ENCODE results near the gene PGAM1. TPM values are rescaled to one million over a fixed set of nuclear protein-coding genes. Genes with fewer than 3 reads are reported as not detected.
"Not testable (repeated sequence)": the region's sequence is repeated elsewhere in the genome, so short reads cannot be mapped to it uniquely, and the experiment has no call there.

PGAM1 gene
- total RNA-seq = 334 and 374 TPM in 2 replicates

- peak; percentile 83 for DNase-seq (ENCODE audit: low read depth, low spot score)
Measured at GRCh38 chr10:97425964-97426775, at the start of gene PGAM1. PGAM1 (plus strand) TSS chr10:97426191; CDS start chr10:97426308, 117 bp downstream.

DNA sequence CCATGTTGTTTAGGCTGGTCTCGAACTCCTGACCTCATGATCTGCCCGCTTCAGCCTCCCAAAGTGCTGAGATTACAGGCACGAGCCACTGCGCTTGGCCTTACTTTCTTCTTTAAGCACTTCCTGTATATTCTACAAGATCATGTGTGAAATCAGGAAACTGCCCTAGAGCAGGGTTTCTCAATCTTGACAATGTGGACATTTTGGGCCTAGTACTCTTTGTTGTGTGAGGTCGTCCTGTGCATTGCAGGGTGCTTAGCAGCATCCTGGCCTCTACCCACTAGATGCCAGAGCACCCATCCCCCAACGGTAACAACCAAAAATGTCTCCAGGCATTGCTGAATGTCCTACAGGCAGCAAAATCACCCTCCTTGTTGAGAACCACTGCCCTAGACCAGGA is 49.6 kb upstream of the PGAM1 start:
- DNase-seq (ENCODE audit: low read depth, low spot score) = no peak

DNA sequence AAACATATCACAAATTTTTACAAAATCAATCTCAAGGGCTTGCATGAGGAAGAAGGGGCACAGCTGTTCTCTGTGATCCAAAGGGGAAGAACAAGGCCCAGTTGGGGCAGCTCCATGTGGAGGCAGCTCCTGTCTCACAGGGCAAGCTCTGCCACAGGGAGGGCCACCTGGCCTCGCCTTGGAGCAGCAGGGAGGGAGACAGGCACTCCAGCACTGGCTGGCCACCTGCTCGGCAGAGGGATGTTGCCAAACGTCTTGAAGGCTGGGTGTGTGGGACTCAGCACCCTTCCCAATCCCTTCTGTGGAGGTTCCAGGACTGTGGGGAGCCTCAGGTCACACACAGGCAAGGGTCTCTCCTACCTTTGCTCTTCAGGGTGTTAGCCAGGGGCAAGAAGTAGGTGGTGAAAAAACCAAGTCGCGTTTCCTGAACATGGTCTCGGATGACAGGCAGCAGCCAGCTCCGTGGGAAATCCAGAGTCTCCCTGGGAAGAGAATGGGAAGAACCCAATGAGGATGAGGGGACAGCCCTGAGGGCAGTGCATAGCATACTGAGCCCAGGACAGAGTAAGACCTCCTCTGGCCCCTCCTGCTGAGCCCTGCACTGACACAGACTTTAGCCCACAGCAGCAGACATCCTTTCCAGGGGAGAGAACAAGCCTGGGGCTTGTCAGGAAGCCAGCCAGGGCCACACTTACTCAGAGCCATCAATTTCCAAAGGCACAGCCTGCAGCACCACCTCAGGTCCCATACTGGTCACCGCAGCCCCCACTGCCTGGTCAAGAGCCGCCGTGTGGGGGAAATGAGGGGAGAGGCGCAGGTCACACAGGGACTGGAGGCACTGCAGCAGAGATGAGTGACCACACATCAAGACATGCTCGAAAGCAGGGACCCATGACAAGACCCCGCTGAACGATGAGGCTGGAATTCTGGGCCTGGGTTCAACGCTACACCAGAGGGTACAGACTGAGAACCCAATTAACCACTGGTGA is 46.8 kb upstream of the PGAM1 start:
- no peak for DNase-seq (ENCODE audit: low read depth, low spot score)

- DNase-seq (ENCODE audit: low read depth, low spot score) = no peak
Measured at GRCh38 chr10:97380516-97380915, 45.5 kb upstream of the PGAM1 start.

GRCh38 chr10:97381626-97382025 is 44.4 kb upstream of the PGAM1 start:
- no peak for DNase-seq (ENCODE audit: low read depth, low spot score)

DNA sequence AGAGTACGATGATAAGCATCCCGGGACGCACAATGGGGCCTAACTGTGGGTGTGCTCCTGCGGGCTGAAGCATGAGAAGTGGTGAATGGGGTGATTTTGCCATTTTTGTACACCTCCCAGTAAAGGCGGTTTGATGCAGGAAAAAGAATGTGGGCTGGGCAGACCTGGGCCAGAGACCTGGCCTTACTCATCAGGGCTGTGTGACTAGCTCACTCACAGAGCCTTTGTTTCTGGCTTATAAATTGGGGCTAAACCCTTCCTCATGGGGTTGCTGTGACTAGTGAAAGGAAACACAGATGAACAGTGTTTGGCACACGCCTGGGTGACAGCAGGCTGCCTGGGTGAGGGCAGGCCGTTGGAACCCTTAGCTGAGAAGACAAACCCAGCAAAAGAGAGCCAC is 42.8 kb upstream of the PGAM1 start:
- DNase-seq (ENCODE audit: low read depth, low spot score) = no peak

- no peak for DNase-seq (ENCODE audit: low read depth, low spot score)
Measured at GRCh38 chr10:97384156-97384555, 41.8 kb upstream of the PGAM1 start.

DNA sequence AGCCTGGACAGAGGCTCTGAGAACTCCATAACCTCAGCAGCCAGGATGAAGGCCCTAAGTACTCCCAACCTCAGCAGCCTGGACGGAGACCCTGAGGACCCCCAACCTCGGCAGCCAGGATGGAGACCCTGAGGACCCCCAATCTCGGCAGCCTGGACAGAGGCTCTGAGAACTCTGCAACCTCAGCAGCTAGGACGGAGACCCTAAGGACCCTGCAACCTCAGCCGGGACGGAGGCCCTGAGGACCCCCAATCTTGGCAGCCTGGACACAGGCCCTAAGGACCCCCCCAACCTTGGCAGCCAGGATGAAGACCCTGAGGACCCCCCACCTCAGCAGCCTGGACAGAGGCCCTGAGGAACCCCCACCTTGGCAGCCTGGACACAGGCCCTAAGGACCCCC is 41.4 kb upstream of the PGAM1 start:
- DNase-seq (ENCODE audit: low read depth, low spot score) = no peak

DNA sequence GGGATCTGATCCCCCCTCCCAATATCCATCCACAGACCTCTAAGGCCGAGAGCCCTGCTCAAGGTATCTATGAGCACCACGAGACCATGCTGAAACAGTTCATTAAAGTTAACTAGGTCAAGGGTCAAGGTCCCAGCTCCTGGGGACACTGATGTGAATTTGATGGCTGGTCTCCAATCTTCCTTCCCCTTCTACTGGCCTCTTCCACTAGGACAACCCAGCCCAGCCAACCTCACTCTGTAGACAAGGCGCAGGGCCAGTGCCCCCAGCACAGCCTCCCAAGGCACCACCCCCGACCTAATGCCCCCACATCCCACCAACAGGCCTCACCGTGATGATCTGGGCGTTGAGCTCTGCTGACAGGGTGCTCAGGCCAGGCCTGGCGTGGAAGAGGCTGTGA is 40.4 kb upstream of the PGAM1 start:
- no peak for DNase-seq (ENCODE audit: low read depth, low spot score)

GRCh38 chr10:97388152-97388551 is 37.8 kb upstream of the PGAM1 start:
- DNase-seq (ENCODE audit: low read depth, low spot score) = no peak

GRCh38 chr10:97390091-97390490 is 35.9 kb upstream of the PGAM1 start:
- no peak for DNase-seq (ENCODE audit: low read depth, low spot score)

DNA sequence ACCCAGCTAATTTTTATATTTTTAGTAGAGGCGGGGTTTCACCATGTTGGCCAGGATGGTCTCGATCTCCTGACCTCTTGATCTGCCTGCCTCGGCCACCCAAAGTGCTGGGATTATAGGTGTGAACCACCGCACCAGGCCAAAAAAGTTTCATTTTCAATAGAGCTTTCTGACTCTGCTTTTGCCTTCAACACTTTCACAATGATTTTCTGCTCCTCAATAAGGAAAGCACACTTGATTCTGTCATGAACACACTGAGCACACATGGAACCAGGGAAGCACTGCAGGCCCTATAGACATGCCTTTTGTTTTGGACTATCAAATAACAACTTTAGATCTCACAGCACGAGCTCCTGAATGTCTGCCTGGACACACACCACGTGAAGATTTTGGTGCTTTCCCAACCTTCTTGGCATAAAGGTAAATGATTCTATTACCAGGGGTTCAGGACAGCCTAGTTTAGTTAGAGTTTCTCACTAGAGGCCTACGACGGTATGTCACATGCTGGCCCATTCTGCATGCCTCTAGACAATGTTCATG is 32.9 kb upstream of the PGAM1 start:
- no peak for DNase-seq (ENCODE audit: low read depth, low spot score)

DNA sequence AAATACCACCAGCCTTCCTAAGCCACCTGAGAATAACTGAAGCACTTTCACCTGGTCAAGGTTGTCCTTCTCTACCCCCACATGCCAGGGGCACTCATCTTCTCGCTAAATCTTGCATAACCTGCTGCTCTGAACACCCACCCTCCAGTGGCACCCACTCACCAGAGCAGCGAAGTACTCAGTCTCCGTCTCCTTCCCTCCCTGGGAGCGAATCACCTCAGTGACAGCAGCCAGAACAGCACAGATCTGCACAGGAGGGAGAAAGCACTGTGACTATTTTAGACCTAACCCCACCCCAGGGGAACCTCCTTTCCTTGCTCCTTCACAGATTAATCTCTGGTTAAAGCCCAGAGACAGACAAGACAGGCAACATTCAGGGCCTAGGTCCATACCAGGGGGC is 29.9 kb upstream of the PGAM1 start:
- no peak for DNase-seq (ENCODE audit: low read depth, low spot score)

DNA sequence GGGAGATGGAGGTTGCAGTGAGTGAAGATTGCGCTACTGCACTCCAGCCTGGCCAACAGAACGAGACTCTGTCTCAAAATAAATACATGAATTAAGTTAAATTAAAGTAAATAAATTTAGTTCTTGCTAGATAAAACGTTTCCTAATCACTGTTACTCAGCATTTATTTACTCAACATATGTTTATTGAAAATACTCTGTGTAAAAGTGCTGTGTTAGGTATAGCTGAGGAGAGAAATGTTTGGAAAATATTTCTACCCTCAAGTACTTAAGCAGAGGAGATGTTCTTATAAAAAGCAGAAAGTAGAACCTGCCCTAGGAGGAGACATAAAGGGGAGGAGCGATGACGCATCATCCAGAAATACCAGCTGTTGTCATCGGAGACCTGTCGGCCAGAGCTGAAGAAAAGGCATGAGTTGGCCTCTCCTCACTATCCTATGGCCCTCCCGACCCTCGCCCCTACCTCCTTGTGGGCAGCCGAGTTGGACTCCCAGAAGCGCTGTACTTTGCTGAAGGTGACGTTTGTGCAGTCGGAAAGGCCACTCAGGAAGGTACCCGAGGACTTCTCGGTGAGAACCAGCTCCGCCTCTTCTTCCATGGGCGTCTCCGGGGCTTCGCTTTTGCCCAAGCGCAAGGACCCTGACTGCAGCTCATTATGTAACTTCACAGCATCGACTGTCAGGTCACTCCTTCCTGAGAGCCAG is 26.0 kb upstream of the PGAM1 start:
- peak; percentile 33 for DNase-seq (ENCODE audit: low read depth, low spot score)

DNA sequence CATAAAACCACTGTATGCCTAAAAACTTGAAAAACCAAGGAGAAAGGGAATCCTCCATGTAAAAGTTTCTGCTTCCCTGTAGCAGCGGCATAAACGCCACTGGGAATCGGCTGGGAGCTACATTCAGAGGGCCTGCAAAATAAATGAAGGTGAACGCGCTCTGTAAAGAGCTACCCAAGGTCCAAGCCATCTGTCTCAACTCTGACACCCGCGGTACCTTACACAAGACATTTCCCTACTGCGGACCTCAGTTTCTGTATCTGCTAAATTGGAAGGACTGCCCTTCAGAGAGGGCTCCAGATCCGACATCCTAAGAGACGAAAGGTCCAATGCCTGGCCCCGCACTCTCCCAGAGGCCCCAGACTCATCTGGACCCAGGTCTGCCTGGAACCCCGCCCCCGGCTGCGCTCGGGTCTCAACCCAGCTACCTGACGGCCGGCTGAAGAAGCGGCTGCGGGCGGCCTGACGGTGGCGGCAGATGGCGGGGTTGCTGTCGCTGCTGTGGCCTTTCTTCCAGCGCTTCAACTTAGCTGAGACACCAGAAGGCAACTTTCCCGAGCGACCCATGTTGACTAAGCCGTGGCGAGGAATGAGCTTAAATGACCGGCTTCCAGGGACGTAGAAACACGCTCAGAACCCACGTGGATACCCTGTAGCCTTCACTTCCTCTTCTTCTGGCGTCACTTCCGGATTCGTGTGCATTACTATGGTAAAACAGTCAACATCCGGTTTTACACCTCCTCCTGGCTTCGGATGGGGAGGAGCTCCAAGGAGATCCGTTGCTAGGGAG is 25.1 kb upstream of the PGAM1 start, which contains the start of gene RRP12:
Gene RRP12 (minus strand): TSS at position 676 of the 790 bp plus-strand sequence. CDS start 109 bp downstream, at position 567.
- DNase-seq (ENCODE audit: low read depth, low spot score) = peak; percentile 97

DNA sequence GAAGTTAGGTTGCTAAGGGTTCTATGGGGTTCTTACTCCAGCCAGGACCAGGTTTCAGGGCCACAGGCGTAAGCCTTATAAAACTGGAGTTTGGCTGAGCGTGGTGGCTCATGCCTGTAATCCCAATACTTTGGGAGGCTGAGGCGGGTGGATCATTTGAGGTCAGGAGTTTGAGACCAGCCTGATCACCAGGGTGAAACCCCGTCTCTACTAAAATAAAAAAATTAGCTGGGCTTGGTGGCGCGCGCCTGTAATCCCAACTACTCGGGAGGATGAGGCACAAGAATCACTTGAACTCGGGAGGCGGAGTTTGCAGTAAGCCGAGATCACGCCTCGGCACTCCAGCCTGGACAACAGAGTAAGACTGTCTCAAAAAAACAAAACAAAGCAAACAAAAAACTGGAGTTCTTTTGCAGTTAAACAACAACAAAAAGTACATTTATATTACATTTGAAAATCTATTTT is 24.5 kb upstream of the PGAM1 start:
- DNase-seq (ENCODE audit: low read depth, low spot score) = no peak

GRCh38 chr10:97404044-97404443 is 21.9 kb upstream of the PGAM1 start:
- DNase-seq (ENCODE audit: low read depth, low spot score) = no peak

DNA sequence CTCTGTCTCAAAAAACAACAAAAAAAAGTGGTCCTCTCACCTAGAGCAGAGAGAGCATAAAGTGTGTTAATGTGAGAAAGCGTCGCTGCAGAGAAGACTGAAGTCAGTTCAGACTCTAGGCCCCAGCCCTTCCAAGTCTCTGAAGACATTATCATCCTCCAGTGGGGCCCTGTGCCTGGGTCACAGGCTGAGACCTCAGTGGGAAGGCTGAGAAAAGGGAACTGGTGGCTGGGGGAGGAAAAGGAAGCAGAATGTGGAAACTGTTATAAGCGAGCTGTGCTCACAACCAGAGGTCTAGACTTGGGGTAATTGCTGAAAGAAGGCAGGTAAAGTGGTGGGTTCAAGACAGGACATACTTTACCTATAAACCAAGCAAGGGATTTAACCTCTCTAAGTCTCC is 19.9 kb upstream of the PGAM1 start:
- DNase-seq (ENCODE audit: low read depth, low spot score) = no peak

DNA sequence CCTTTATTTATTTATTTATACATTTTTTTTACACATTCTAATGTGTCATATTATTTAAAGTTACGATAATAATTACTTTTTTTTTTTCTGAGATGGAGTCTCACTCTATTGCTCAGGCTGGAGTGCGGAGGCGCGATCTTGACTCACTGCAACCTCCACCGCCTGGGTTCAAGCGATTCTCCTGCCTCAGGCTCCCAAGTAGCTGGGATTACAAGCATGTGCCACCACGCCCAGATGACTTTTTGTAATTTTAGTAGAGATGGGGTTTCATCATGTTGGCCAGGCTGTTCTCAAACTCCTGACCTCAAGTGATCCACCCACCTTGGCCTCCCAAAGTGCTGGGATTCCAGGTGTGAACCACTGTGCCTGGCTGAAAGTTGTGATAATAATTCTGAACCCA is 19.5 kb upstream of the PGAM1 start:
- not testable (repeated sequence) for DNase-seq (ENCODE audit: low read depth, low spot score)

GRCh38 chr10:97407211-97407951 is 18.6 kb upstream of the PGAM1 start:
- DNase-seq (ENCODE audit: low read depth, low spot score) = peak; percentile 36
